ENCODE measurements around the gene TIPARP.

TIPARP gene

GRCh38 chr3:156750874-156751245, 76.5 kb downstream of the TIPARP start:
- H3K4me1 Mint-ChIP-seq: no peaks in the 10 kb centered on the region
- no peak for ATAC-seq
- H3K9me3 Mint-ChIP-seq: peaks cover 7% of the 10 kb centered on the region
- no peak overlapping the region for H3K4me3 Mint-ChIP-seq
- H3K36me3 Mint-ChIP-seq: peaks cover 21% of the 10 kb centered on the region
- H3K27ac Mint-ChIP-seq: no peak overlapping the region
- H3K27me3 Mint-ChIP-seq: peaks cover 17% of the 10 kb centered on the region

- H3K9me3 Mint-ChIP-seq: peaks cover 7% of the 10 kb centered on the region
- peaks cover 19% of the 10 kb centered on the region for H3K36me3 Mint-ChIP-seq
- no peak overlapping the region for H3K27ac Mint-ChIP-seq
- no peaks in the 10 kb centered on the region for H3K4me1 Mint-ChIP-seq
- ATAC-seq: no peak
- H3K27me3 Mint-ChIP-seq: peaks cover 17% of the 10 kb centered on the region
- no peak overlapping the region for H3K4me3 Mint-ChIP-seq
These were observed 77.2 kb downstream of the TIPARP start for GRCh38 chr3:156751461-156752025.
